WTC11 (cell line): ENCODE data around the gene AFAP1L2. TPM values are rescaled to one million over a fixed set of nuclear protein-coding genes. Genes with fewer than 3 reads are reported as not detected.

Source experiments
- ATAC-seq: fragments of 200-7000 bp; cut with Tn5 transposase; 2 replicates; pipeline ENCODE4 v1.10.0; 2021; ENCODE audit warnings: mild to moderate bottlenecking, moderate library complexity
- CTCF ChIA-PET: fragments of 300-600 bp; sonication (Branson Sonifier 250); formaldehyde crosslinking; loops from one replicate; lab custom pipeline; 2021; ENCODE audit warnings: antibody characterized with exemption; lab: Charles Lee
- POLR2A ChIA-PET: fragments of 350-600 bp; sonication (Branson Sonifier 250); formaldehyde crosslinking; loops from one replicate; lab custom pipeline; 2021; ENCODE audit warnings: antibody characterized with exemption; lab: Charles Lee
- DNase-seq: peaks from one replicate; pipeline ENCODE4 v3.0.0; 2021; ENCODE audit warnings: low spot score
- H3K27ac Mint-ChIP-seq: 2 replicates; pipeline ENCODE4 v1.8.0; 2021; ENCODE audit warnings: mixed read lengths
- H3K27me3 Mint-ChIP-seq: 2 replicates; pipeline ENCODE4 v1.8.0; 2021; ENCODE audit warnings: low read depth, mild to moderate bottlenecking, moderate library complexity, mixed read lengths
- H3K36me3 Mint-ChIP-seq: 2 replicates; pipeline ENCODE4 v1.8.0; 2021; ENCODE audit warnings: mixed read lengths
- H3K4me1 Mint-ChIP-seq: 2 replicates; pipeline ENCODE4 v1.8.0; 2022; ENCODE audit warnings: mixed read lengths
- H3K4me3 Mint-ChIP-seq: 2 replicates; pipeline ENCODE4 v1.8.0; 2021; ENCODE audit warnings: mild to moderate bottlenecking, moderate library complexity, mixed read lengths
- H3K9me3 Mint-ChIP-seq: 2 replicates; pipeline ENCODE4 v1.8.0; 2021; ENCODE audit warnings: mixed read lengths
- FOXP1 ChIP-seq: sonication (generic); formaldehyde crosslinking; IDR thresholded peaks from 2 replicates; pipeline ENCODE4 v1.8.0; 2022; ENCODE audit warnings: missing genetic modification reagents, mild to moderate bottlenecking, moderate library complexity, borderline replicate concordance
- GTF2I ChIP-seq: fragments of 250-450 bp; sonication (Bioruptor Pico); conservative IDR thresholded peaks from 2 replicates; pipeline ENCODE4 v1.4.0; 2021; ENCODE audit warnings: mild to moderate bottlenecking
- JAZF1 ChIP-seq: fragments of 250-450 bp; sonication (Bioruptor Pico); IDR thresholded peaks from 2 replicates; pipeline ENCODE4 v1.9.0; 2021; ENCODE audit warnings: moderate library complexity, mild to moderate bottlenecking, inconsistent platforms
- JUN ChIP-seq: sonication (generic); formaldehyde crosslinking; IDR thresholded peaks from 2 replicates; pipeline ENCODE4 v1.8.0; 2023; ENCODE audit warnings: mild to moderate bottlenecking, missing genetic modification reagents
- NFYB ChIP-seq: sonication (generic); formaldehyde crosslinking; conservative IDR thresholded peaks from 2 replicates; pipeline ENCODE4 v1.8.0; 2022; ENCODE audit warnings: low read depth, missing genetic modification reagents
- NR2C2 ChIP-seq: sonication (generic); formaldehyde crosslinking; IDR thresholded peaks from 2 replicates; pipeline ENCODE4 v1.8.0; 2022; ENCODE audit warnings: mild to moderate bottlenecking, missing genetic modification reagents
- PRRX2 ChIP-seq: fragments of 250-450 bp; sonication (Bioruptor Pico); IDR thresholded peaks from 2 replicates; pipeline ENCODE4 v1.8.0; 2021; ENCODE audit warnings: mild to moderate bottlenecking
- RORB ChIP-seq: fragments of 250-450 bp; sonication (Bioruptor Pico); IDR thresholded peaks from 2 replicates; pipeline ENCODE4 v1.9.0; 2021; ENCODE audit warnings: mild to moderate bottlenecking
- SMAD4 ChIP-seq: sonication (generic); formaldehyde crosslinking; IDR thresholded peaks from 2 replicates; pipeline ENCODE4 v1.8.0; 2022; ENCODE audit warnings: mild to moderate bottlenecking, missing genetic modification reagents
- TCF7 ChIP-seq: sonication (generic); formaldehyde crosslinking; IDR thresholded peaks from 2 replicates; pipeline ENCODE4 v1.8.0; 2022; ENCODE audit warnings: mild to moderate bottlenecking, low read depth, missing genetic modification reagents, moderate library complexity
- ZBTB21 ChIP-seq: sonication (generic); formaldehyde crosslinking; IDR thresholded peaks from 2 replicates; pipeline ENCODE4 v1.8.1; 2023; ENCODE audit warnings: mild to moderate bottlenecking, missing genetic modification reagents, borderline replicate concordance
- ZNF121 ChIP-seq: sonication (generic); formaldehyde crosslinking; IDR thresholded peaks from 2 replicates; pipeline ENCODE4 v1.8.0; 2023; ENCODE audit warnings: missing genetic modification reagents
- ZNF232 ChIP-seq: sonication (generic); formaldehyde crosslinking; IDR thresholded peaks from 2 replicates; pipeline ENCODE4 v1.8.0; 2022; ENCODE audit warnings: mild to moderate bottlenecking, missing genetic modification reagents
- ZNF396 ChIP-seq: fragments of 250-450 bp; sonication (Bioruptor Pico); IDR thresholded peaks from 2 replicates; pipeline ENCODE4 v1.8.0; 2021; ENCODE audit warnings: mild to moderate bottlenecking, moderate library complexity, borderline replicate concordance
- ZNF671 ChIP-seq: fragments of 250-450 bp; sonication (Bioruptor Pico); IDR thresholded peaks from 2 replicates; pipeline ENCODE4 v1.8.0; 2021; ENCODE audit warnings: mild to moderate bottlenecking
- total RNA-seq: library from RNA; stranded (reverse); gene quantifications from 3 replicates; pipeline ENCODE4 v1.2.3, GENCODE V29; 2021
- TF ChIP-seq, protein P1 (sequence below): sonication (generic); formaldehyde crosslinking; IDR thresholded peaks from 2 replicates; pipeline ENCODE4 v1.8.0; 2023; ENCODE audit warnings: missing genetic modification reagents
- TF ChIP-seq, protein P2 (sequence below): sonication (generic); formaldehyde crosslinking; IDR thresholded peaks from 2 replicates; pipeline ENCODE4 v1.8.0; 2023; ENCODE audit warnings: missing genetic modification reagents, mild to moderate bottlenecking, borderline replicate concordance
- TF ChIP-seq, protein P3 (sequence below): sonication (generic); formaldehyde crosslinking; IDR thresholded peaks from 2 replicates; pipeline ENCODE4 v1.8.1; 2023; ENCODE audit warnings: mild to moderate bottlenecking, missing genetic modification reagents, borderline replicate concordance
- TF ChIP-seq, protein P4 (sequence below): fragments of 200-600 bp; IDR thresholded peaks from 2 replicates; pipeline ENCODE4 v1.8.0; 2022; ENCODE audit warnings: antibody characterized with exemption
- TF ChIP-seq, protein P5 (sequence below): sonication (generic); formaldehyde crosslinking; IDR thresholded peaks from 2 replicates; pipeline ENCODE4 v1.8.0; 2022; ENCODE audit warnings: mild to moderate bottlenecking, missing genetic modification reagents
- TF ChIP-seq, protein P6 (sequence below): sonication (generic); formaldehyde crosslinking; IDR thresholded peaks from 2 replicates; pipeline ENCODE4 v1.8.1; 2022; ENCODE audit warnings: mild to moderate bottlenecking, moderate library complexity, missing genetic modification reagents

Gene AFAP1L2
- total RNA-seq, 1 experiment from 2014 or later: 5.0 TPM

DNA sequence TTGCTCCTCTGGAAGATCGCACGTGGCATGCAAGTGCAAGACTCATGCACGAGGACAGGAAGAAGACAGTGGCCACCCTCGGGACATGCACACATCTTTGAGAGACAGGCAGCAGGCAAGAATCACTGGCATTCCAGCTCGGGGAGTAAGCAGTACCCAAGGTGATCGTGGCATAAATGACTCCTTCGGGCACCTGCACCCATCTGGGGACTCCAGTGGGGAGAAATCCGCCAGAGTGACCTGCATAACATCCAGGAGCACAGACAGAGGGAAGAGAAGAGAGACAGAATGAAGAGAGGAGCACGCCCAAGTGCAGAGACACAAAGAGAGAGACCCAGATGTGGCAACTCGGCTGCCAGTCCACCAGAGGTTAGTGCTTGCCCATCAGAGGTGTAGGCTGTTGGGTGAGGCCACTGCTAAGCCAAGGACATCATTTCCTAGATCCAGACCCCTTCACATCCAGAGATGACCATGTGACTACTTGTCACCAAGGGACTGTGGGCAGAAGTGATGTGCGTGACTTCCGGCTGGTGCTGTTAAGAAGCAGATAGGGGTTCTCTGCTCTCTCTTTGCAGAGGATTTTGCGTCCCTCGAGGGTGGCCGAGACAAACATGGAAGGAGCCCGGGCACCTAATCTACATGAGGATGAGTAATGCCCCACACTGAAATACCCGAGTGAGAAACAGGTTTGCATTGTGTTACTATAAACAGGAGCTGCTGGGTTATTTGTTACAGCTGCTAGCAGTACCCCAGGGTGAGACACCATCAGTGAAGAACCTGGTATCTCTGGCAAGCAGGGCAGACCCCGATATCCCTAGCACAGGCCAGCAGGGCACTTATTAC, 84.7 kb downstream of the AFAP1L2 start:
- ChIA-PET CTCF (interaction anchor here (1.5 kb wide), 1 partner anchor 16 kb away, joined by 3 read pairs; no protein-coding TSS in a partner anchor), POLR2A (no interaction called here)
- DNase-seq: no peak
- Mint-ChIP-seq H3K4me3 (no peak overlapping the region), H3K4me1 (peaks cover 5% of the 10 kb centered on the region), H3K27me3 (no peaks in the 10 kb centered on the region), H3K9me3 (no peaks in the 10 kb centered on the region), H3K27ac (no peak overlapping the region), H3K36me3 (no peaks in the 10 kb centered on the region)
- ATAC-seq: no peak
- TF ChIP-seq JAZF1 (CRISPR knock-in tag) (no peak), ZNF121 (CRISPR knock-in tag) (no peak), ZNF671 (CRISPR knock-in tag) (no peak), ZNF396 (CRISPR knock-in tag) (no peak), SMAD4 (CRISPR knock-in tag) (no peak), NFYB (CRISPR knock-in tag) (no peak), FOXP1 (CRISPR knock-in tag) (no peak), NR2C2 (CRISPR knock-in tag) (no peak), RORB (CRISPR knock-in tag) (no peak)
- TF ChIP-seq, protein P1, sequence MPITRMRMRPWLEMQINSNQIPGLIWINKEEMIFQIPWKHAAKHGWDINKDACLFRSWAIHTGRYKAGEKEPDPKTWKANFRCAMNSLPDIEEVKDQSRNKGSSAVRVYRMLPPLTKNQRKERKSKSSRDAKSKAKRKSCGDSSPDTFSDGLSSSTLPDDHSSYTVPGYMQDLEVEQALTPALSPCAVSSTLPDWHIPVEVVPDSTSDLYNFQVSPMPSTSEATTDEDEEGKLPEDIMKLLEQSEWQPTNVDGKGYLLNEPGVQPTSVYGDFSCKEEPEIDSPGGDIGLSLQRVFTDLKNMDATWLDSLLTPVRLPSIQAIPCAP (CRISPR knock-in tag): no peak
- TF ChIP-seq, all 79 proteins: peak for 0

DNA sequence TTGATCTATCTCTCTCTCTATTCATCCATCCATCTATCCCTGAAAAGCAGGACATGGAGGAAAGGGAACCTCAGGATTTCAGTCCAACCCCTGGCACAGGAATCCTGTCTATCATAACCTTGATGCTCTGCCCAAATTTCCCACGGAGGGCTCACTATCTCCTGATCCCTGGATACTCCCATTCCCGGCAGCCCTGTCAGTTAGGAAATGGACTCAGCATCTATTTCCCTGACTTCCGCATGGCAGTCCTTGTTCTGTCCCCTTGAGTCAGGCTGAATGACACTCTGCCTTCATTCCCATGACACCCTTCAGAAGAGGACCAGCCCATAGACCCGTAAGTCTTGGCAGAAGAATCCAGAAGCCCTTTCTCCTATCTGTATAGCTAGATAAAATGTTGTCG, 87.6 kb downstream of the AFAP1L2 start:
- H3K27ac Mint-ChIP-seq: no peak overlapping the region
- ChIA-PET POLR2A (no interaction called here), CTCF (interaction anchor here (1.1 to 2.4 kb wide), 2 partner anchors 12 to 142 kb away, joined by 3 to 12 read pairs; no protein-coding TSS in a partner anchor)
- no peak for DNase-seq
- TF ChIP-seq, protein P2, sequence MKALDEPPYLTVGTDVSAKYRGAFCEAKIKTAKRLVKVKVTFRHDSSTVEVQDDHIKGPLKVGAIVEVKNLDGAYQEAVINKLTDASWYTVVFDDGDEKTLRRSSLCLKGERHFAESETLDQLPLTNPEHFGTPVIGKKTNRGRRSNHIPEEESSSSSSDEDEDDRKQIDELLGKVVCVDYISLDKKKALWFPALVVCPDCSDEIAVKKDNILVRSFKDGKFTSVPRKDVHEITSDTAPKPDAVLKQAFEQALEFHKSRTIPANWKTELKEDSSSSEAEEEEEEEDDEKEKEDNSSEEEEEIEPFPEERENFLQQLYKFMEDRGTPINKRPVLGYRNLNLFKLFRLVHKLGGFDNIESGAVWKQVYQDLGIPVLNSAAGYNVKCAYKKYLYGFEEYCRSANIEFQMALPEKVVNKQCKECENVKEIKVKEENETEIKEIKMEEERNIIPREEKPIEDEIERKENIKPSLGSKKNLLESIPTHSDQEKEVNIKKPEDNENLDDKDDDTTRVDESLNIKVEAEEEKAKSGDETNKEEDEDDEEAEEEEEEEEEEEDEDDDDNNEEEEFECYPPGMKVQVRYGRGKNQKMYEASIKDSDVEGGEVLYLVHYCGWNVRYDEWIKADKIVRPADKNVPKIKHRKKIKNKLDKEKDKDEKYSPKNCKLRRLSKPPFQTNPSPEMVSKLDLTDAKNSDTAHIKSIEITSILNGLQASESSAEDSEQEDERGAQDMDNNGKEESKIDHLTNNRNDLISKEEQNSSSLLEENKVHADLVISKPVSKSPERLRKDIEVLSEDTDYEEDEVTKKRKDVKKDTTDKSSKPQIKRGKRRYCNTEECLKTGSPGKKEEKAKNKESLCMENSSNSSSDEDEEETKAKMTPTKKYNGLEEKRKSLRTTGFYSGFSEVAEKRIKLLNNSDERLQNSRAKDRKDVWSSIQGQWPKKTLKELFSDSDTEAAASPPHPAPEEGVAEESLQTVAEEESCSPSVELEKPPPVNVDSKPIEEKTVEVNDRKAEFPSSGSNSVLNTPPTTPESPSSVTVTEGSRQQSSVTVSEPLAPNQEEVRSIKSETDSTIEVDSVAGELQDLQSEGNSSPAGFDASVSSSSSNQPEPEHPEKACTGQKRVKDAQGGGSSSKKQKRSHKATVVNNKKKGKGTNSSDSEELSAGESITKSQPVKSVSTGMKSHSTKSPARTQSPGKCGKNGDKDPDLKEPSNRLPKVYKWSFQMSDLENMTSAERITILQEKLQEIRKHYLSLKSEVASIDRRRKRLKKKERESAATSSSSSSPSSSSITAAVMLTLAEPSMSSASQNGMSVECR (CRISPR knock-in tag): no peak
- TF ChIP-seq, protein P3, sequence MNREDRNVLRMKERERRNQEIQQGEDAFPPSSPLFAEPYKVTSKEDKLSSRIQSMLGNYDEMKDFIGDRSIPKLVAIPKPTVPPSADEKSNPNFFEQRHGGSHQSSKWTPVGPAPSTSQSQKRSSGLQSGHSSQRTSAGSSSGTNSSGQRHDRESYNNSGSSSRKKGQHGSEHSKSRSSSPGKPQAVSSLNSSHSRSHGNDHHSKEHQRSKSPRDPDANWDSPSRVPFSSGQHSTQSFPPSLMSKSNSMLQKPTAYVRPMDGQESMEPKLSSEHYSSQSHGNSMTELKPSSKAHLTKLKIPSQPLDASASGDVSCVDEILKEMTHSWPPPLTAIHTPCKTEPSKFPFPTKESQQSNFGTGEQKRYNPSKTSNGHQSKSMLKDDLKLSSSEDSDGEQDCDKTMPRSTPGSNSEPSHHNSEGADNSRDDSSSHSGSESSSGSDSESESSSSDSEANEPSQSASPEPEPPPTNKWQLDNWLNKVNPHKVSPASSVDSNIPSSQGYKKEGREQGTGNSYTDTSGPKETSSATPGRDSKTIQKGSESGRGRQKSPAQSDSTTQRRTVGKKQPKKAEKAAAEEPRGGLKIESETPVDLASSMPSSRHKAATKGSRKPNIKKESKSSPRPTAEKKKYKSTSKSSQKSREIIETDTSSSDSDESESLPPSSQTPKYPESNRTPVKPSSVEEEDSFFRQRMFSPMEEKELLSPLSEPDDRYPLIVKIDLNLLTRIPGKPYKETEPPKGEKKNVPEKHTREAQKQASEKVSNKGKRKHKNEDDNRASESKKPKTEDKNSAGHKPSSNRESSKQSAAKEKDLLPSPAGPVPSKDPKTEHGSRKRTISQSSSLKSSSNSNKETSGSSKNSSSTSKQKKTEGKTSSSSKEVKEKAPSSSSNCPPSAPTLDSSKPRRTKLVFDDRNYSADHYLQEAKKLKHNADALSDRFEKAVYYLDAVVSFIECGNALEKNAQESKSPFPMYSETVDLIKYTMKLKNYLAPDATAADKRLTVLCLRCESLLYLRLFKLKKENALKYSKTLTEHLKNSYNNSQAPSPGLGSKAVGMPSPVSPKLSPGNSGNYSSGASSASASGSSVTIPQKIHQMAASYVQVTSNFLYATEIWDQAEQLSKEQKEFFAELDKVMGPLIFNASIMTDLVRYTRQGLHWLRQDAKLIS (CRISPR knock-in tag): no peak
- TF ChIP-seq JUN (CRISPR knock-in tag) (no peak), ZNF396 (CRISPR knock-in tag) (no peak), RORB (CRISPR knock-in tag) (no peak), NFYB (CRISPR knock-in tag) (no peak), ZBTB21 (CRISPR knock-in tag) (no peak), PRRX2 (CRISPR knock-in tag) (no peak), TCF7 (CRISPR knock-in tag) (no peak), ZNF232 (no peak), GTF2I (no peak)
- TF ChIP-seq, protein P4, sequence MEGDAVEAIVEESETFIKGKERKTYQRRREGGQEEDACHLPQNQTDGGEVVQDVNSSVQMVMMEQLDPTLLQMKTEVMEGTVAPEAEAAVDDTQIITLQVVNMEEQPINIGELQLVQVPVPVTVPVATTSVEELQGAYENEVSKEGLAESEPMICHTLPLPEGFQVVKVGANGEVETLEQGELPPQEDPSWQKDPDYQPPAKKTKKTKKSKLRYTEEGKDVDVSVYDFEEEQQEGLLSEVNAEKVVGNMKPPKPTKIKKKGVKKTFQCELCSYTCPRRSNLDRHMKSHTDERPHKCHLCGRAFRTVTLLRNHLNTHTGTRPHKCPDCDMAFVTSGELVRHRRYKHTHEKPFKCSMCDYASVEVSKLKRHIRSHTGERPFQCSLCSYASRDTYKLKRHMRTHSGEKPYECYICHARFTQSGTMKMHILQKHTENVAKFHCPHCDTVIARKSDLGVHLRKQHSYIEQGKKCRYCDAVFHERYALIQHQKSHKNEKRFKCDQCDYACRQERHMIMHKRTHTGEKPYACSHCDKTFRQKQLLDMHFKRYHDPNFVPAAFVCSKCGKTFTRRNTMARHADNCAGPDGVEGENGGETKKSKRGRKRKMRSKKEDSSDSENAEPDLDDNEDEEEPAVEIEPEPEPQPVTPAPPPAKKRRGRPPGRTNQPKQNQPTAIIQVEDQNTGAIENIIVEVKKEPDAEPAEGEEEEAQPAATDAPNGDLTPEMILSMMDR: no peak
- TF ChIP-seq, protein P5, sequence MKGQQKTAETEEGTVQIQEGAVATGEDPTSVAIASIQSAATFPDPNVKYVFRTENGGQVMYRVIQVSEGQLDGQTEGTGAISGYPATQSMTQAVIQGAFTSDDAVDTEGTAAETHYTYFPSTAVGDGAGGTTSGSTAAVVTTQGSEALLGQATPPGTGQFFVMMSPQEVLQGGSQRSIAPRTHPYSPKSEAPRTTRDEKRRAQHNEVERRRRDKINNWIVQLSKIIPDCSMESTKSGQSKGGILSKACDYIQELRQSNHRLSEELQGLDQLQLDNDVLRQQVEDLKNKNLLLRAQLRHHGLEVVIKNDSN (CRISPR knock-in tag): no peak
- TF ChIP-seq, protein P6, sequence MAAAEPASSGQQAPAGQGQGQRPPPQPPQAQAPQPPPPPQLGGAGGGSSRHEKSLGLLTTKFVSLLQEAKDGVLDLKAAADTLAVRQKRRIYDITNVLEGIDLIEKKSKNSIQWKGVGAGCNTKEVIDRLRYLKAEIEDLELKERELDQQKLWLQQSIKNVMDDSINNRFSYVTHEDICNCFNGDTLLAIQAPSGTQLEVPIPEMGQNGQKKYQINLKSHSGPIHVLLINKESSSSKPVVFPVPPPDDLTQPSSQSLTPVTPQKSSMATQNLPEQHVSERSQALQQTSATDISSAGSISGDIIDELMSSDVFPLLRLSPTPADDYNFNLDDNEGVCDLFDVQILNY (CRISPR knock-in tag): no peak
- TF ChIP-seq, all 79 proteins: peak for 0
- no peak for ATAC-seq
- H3K4me3 Mint-ChIP-seq: no peak overlapping the region
- H3K27me3 Mint-ChIP-seq: no peaks in the 10 kb centered on the region
- no peaks in the 10 kb centered on the region for H3K36me3 Mint-ChIP-seq
- no peaks in the 10 kb centered on the region for H3K9me3 Mint-ChIP-seq
- H3K4me1 Mint-ChIP-seq: peaks cover 5% of the 10 kb centered on the region
